H9 (cell line): ENCODE data around the gene CAPNS1. TPM values are rescaled to one million over a fixed set of nuclear protein-coding genes. Genes with fewer than 3 reads are reported as not detected.

Source experiments
- DNase-seq: peaks from one replicate; pipeline ENCODE4 v3.0.0-alpha.2; 2017
- H2AFZ ChIP-seq: one replicate; pipeline ENCODE4 v1.6.1; 2013; ENCODE audit warnings: mild to moderate bottlenecking, low read length, control low read depth, moderate library complexity
- H2AK5ac ChIP-seq: 2 replicates; pipeline ENCODE4 v1.6.1; 2013; ENCODE audit warnings: low read length, control low read depth, mixed read lengths; ENCODE audit not compliant: insufficient read length
- H2BK120ac ChIP-seq: one replicate; pipeline ENCODE4 v1.6.1; 2013; ENCODE audit warnings: low read depth, mild to moderate bottlenecking, low read length, control low read depth, inconsistent platforms; ENCODE audit not compliant: poor library complexity, severe bottlenecking
- H2BK12ac ChIP-seq: 2 replicates; pipeline ENCODE4 v1.6.1; 2013; ENCODE audit warnings: low read length, control low read depth, mixed read lengths, low read depth; ENCODE audit not compliant: insufficient read length
- H2BK15ac ChIP-seq: 2 replicates; pipeline ENCODE4 v1.6.1; 2013; ENCODE audit warnings: low read depth, low read length, control low read depth
- H2BK20ac ChIP-seq: one replicate; pipeline ENCODE4 v1.6.1; 2013; ENCODE audit warnings: low read depth, mild to moderate bottlenecking, low read length, control low read depth, inconsistent platforms; ENCODE audit not compliant: poor library complexity, severe bottlenecking
- H2BK5ac ChIP-seq: 2 replicates; pipeline ENCODE4 v1.6.1; 2013; ENCODE audit warnings: low read length, control low read depth, mixed read lengths; ENCODE audit not compliant: insufficient read length
- H3K14ac ChIP-seq: 2 replicates; pipeline ENCODE4 v1.6.1; 2013; ENCODE audit warnings: low read length, control low read depth; ENCODE audit not compliant: insufficient read depth
- H3K18ac ChIP-seq: 2 replicates; pipeline ENCODE4 v1.6.1; 2013; ENCODE audit warnings: low read depth, mild to moderate bottlenecking, mixed read lengths, low read length, control low read depth; ENCODE audit not compliant: insufficient read length
- H3K23ac ChIP-seq: 2 replicates; pipeline ENCODE4 v1.6.1; 2013; ENCODE audit warnings: low read length, control low read depth, mixed read lengths, low read depth; ENCODE audit not compliant: insufficient read length
- H3K23me2 ChIP-seq: 2 replicates; pipeline ENCODE4 v1.6.1; 2013; ENCODE audit warnings: low read depth, mild to moderate bottlenecking, mixed read lengths, low read length, control low read depth; ENCODE audit not compliant: insufficient read length, poor library complexity, severe bottlenecking
- H3K27ac ChIP-seq: 2 replicates; pipeline ENCODE4 v1.5.1; 2013; ENCODE audit warnings: low read length, control low read depth, mixed read lengths, low read depth; ENCODE audit not compliant: insufficient read length
- H3K27me3 ChIP-seq: 2 replicates; pipeline ENCODE4 v1.6.1; 2013; ENCODE audit warnings: low read length, control low read depth, inconsistent platforms; ENCODE audit not compliant: insufficient read depth
- H3K4ac ChIP-seq: 2 replicates; pipeline ENCODE4 v1.6.1; 2013; ENCODE audit warnings: low read depth, mild to moderate bottlenecking, control low read depth, inconsistent platforms, low read length, moderate library complexity
- H3K4me1 ChIP-seq: 2 replicates; pipeline ENCODE4 v1.6.1; 2013; ENCODE audit warnings: low read length, control low read depth, inconsistent platforms; ENCODE audit not compliant: insufficient read depth
- H3K4me2 ChIP-seq: 2 replicates; pipeline ENCODE4 v1.6.1; 2013; ENCODE audit warnings: low read length, control low read depth, mixed read lengths; ENCODE audit not compliant: insufficient read length, insufficient read depth
- H3K56ac ChIP-seq: 2 replicates; pipeline ENCODE4 v1.6.1; 2013; ENCODE audit warnings: low read depth, mild to moderate bottlenecking, mixed read lengths, low read length, control low read depth; ENCODE audit not compliant: insufficient read length
- H3K79me1 ChIP-seq: 2 replicates; pipeline ENCODE4 v1.6.1; 2013; ENCODE audit warnings: low read depth, mild to moderate bottlenecking, moderate library complexity, low read length, control low read depth, inconsistent platforms; ENCODE audit not compliant: insufficient read depth, poor library complexity, severe bottlenecking
- H3K79me2 ChIP-seq: 2 replicates; pipeline ENCODE4 v1.6.1; 2013; ENCODE audit warnings: low read length, control low read depth, inconsistent platforms; ENCODE audit not compliant: insufficient read depth
- H3K9ac ChIP-seq: 2 replicates; pipeline ENCODE4 v1.6.1; 2013; ENCODE audit warnings: low read length, control low read depth, mixed read lengths; ENCODE audit not compliant: insufficient read length; ENCODE audit errors: extremely low read depth
- H3K9me3 ChIP-seq: one replicate; pipeline ENCODE4 v1.6.1; 2013; ENCODE audit warnings: low read depth, low read length, inconsistent platforms; ENCODE audit not compliant: control insufficient read depth
- H3T11ph ChIP-seq: one replicate; pipeline ENCODE4 v1.6.1; 2013; ENCODE audit warnings: mild to moderate bottlenecking, low read length, control low read depth, inconsistent platforms
- H4K20me1 ChIP-seq: one replicate; pipeline ENCODE4 v1.6.1; 2013; ENCODE audit not compliant: control insufficient read depth, insufficient read length, insufficient read depth
- H4K5ac ChIP-seq: 2 replicates; pipeline ENCODE4 v1.6.1; 2013; ENCODE audit warnings: low read depth, mild to moderate bottlenecking, mixed read lengths, low read length, control low read depth; ENCODE audit not compliant: insufficient read length
- H4K8ac ChIP-seq: replicated peaks from 2 replicates; pipeline ENCODE4 v1.6.1; 2013; ENCODE audit warnings: low read length, control low read depth, mixed read lengths, low read depth; ENCODE audit not compliant: insufficient read length
- H4K91ac ChIP-seq: 2 replicates; pipeline ENCODE4 v1.6.1; 2013; ENCODE audit warnings: low read depth, mild to moderate bottlenecking, moderate library complexity, mixed read lengths, low read length, control low read depth; ENCODE audit not compliant: insufficient read length
- H3K27ac Mint-ChIP-seq, 3 experiments: 2 replicates in 2 of 3; 3 replicates in 1 of 3; pipeline ENCODE4 v1.8.0; 2020 to 2021; ENCODE audit warnings: mixed read lengths in 3 of 3, mild to moderate bottlenecking in 1 of 3, moderate library complexity in 1 of 3
- H3K27me3 Mint-ChIP-seq: 2 replicates; pipeline ENCODE4 v1.8.0; 2021; ENCODE audit warnings: low read depth, mild to moderate bottlenecking, moderate library complexity, mixed read lengths
- H3K36me3 Mint-ChIP-seq, 3 experiments: 2 replicates in 2 of 3; 3 replicates in 1 of 3; pipeline ENCODE4 v1.8.0; 2020 to 2021; ENCODE audit warnings: low read depth in 3 of 3, mixed read lengths in 3 of 3; ENCODE audit not compliant: insufficient read depth in 1 of 3
- H3K4me1 Mint-ChIP-seq, 2 experiments: 2 replicates each; pipeline ENCODE4 v1.8.0; 2020; ENCODE audit warnings: mixed read lengths in 2 of 2
- H3K4me3 Mint-ChIP-seq, 2 experiments: 2 replicates in 1 of 2; 3 replicates in 1 of 2; pipeline ENCODE4 v1.8.0; 2020 to 2021; ENCODE audit warnings: mild to moderate bottlenecking in 2 of 2, mixed read lengths in 2 of 2, moderate library complexity in 1 of 2
- H3K9me3 Mint-ChIP-seq, 2 experiments: 2 replicates in 1 of 2; 3 replicates in 1 of 2; pipeline ENCODE4 v1.8.0; 2020; ENCODE audit warnings: mild to moderate bottlenecking in 2 of 2, mixed read lengths in 2 of 2, moderate library complexity in 1 of 2
- WGBS: extraction: QIAGEN DNeasy Blood & Tissue Kit; methylation state at CpG from one replicate; pipeline ENCODE4 v1.1.7; 2013; ENCODE audit warnings: missing lambda C conversion rate, low lambda C conversion rate, mixed read lengths; ENCODE audit not compliant: insufficient read length; ENCODE audit errors: extremely low coverage; 5-methylcytosine and 5-hydroxymethylcytosine counted together
- total RNA-seq: library from RNA; stranded (reverse); gene quantifications from 2 replicates; pipeline ENCODE4 v1.2.1, GENCODE V29; 2021
- TF ChIP-seq, protein P1 (sequence below): fragments of 200-600 bp; sonication (generic); conservative IDR thresholded peaks from 3 replicates; pipeline ENCODE4 v1.8.0; 2021; ENCODE audit warnings: antibody characterized with exemption, mild to moderate bottlenecking

The CAPNS1 gene
- total RNA-seq, 1 experiment from 2014 or later = 399 TPM

DNA sequence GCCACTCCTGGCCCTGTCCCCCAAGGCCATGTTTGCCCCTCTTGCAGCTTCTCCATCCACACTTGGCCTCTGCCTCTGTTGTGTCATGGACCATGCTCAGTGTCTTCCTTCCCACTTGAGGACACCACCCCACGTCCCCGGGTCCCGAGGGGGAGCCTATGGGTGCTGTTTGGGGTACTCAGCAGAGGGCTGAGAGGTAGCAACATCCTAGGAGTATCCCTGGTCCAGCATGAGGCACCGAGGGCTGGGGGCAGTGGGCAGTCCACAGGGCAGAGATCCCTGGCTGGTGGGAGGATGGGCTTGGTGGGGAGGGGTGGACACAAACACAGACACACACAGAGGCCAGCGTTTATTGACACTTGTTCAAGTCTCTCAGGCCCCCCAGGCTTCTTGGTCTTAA, 10.7 kb downstream of the CAPNS1 start:
- Mint-ChIP-seq H3K36me3 (peaks cover 46 to 72% (median 63%) of the 10 kb centered on the region in 3 experiments; a peak in 6 of 7 replicates), H3K27ac (peak overlapping the region in 2 of 3 experiments; percentile 46 to 86; a peak in 3 of 7 replicates), H3K4me3 (no peak overlapping the region), H3K27me3 (no peaks in the 10 kb centered on the region; the same call in 1 of the 2 replicates), H3K9me3 (no peaks in the 10 kb centered on the region), H3K4me1 (peaks cover 6% of the 10 kb centered on the region in 2 experiments)
- Histone ChIP-seq H4K20me1 (no peaks in the 10 kb centered on the region), H2BK15ac (no peak overlapping the region), H3K56ac (no peak overlapping the region), H3K14ac (no peak overlapping the region), H2BK120ac (no peak overlapping the region), H2AFZ (no peak overlapping the region), H3K27me3 (no peaks in the 10 kb centered on the region), H3K18ac (no peak overlapping the region), H3K23ac (no peak overlapping the region), H3K4me2 (no peak overlapping the region), H3K23me2 (no peaks in the 10 kb centered on the region), H4K91ac (no peak overlapping the region), H3K79me1 (no peaks in the 10 kb centered on the region), H4K5ac (no peak overlapping the region), H3K4ac (no peak overlapping the region), H3T11ph (no peak overlapping the region), H2BK12ac (no peak overlapping the region), H2BK20ac (no peak overlapping the region), H2BK5ac (no peak overlapping the region), H3K9ac (no peak overlapping the region), H3K27ac (no peak overlapping the region), H4K8ac (no peak overlapping the region), H3K79me2 (no peaks in the 10 kb centered on the region), H2AK5ac (no peak overlapping the region), H3K9me3 (no peaks in the 10 kb centered on the region), H3K4me1 (no peaks in the 10 kb centered on the region)
- TF ChIP-seq, protein P1, sequence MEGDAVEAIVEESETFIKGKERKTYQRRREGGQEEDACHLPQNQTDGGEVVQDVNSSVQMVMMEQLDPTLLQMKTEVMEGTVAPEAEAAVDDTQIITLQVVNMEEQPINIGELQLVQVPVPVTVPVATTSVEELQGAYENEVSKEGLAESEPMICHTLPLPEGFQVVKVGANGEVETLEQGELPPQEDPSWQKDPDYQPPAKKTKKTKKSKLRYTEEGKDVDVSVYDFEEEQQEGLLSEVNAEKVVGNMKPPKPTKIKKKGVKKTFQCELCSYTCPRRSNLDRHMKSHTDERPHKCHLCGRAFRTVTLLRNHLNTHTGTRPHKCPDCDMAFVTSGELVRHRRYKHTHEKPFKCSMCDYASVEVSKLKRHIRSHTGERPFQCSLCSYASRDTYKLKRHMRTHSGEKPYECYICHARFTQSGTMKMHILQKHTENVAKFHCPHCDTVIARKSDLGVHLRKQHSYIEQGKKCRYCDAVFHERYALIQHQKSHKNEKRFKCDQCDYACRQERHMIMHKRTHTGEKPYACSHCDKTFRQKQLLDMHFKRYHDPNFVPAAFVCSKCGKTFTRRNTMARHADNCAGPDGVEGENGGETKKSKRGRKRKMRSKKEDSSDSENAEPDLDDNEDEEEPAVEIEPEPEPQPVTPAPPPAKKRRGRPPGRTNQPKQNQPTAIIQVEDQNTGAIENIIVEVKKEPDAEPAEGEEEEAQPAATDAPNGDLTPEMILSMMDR = no peak
- WGBS = no CpG with 5 or more reads among the region's 5 CpGs
- no peak for DNase-seq
